A549 (cell line): ENCODE measurements around the gene ZFPL1.

Experiments used
- CHD4 ChIP-seq: fragments of 200-600 bp; sonication (generic); IDR thresholded peaks from 2 replicates; pipeline ENCODE4 v1.6.1; 2016; ENCODE audit warnings: antibody characterized with exemption, mild to moderate bottlenecking, borderline replicate concordance
- FOSL2 ChIP-seq, 2 experiments: fragments of 450-650 bp in 1 of 2; fragments of >200 bp in 1 of 2; sonication (Bioruptor Twin) in 1 of 2; formaldehyde crosslinking; IDR thresholded peaks; 2 replicates each; pipeline versions ENCODE4 v1.5.0 to v1.6.1; 2016 to 2020; ENCODE audit warnings: mild to moderate bottlenecking in 1 of 2, moderate library complexity in 1 of 2
- RCOR1 ChIP-seq: fragments of 150-350 bp; IDR thresholded peaks from 2 replicates; pipeline ENCODE4 v1.6.1; 2014; ENCODE audit warnings: antibody characterized with exemption, low read length, low read depth

- TF ChIP-seq RCOR1 (no peak), CHD4 (no peak), FOSL2 (IDR thresholded peaks at IDR 0.05) (no peak), FOSL2 (CRISPR knock-in tag; IDR thresholded peaks at IDR 0.05) (no peak)
Measured at GRCh38 chr11:65045061-65045460, 39.0 kb upstream of the ZFPL1 start.
